MV-4-11 (cell line): ENCODE measurements around the gene NUDT4.
"Not testable (repeated sequence)": the region's sequence is repeated elsewhere in the genome, so short reads cannot be mapped to it uniquely, and the experiment has no call there.

ENCODE experiments used
- DNase-seq: peaks from one replicate; lab custom pipeline; 2025; lab: John Stamatoyannopoulos, UW

Gene NUDT4

GRCh38 chr12:93368766-93369165 is 9.0 kb upstream of the NUDT4 start:
- DNase-seq: no peak

GRCh38 chr12:93369505-93369904 is 8.2 kb upstream of the NUDT4 start:
- DNase-seq: no peak

GRCh38 chr12:93370947-93371346 is 6.8 kb upstream of the NUDT4 start:
- DNase-seq: no peak

- no peak for DNase-seq
These were observed 3.6 kb upstream of the NUDT4 start for GRCh38 chr12:93373961-93374656.

GRCh38 chr12:93375906-93376305 is 1.8 kb upstream of the NUDT4 start:
- no peak for DNase-seq

- peak; percentile 88 for DNase-seq
These were observed 1.1 kb upstream of the NUDT4 start for GRCh38 chr12:93376436-93377251.

GRCh38 chr12:93378196-93378997 is 672 bp downstream of the NUDT4 start:
- DNase-seq: peak; percentile 65

- DNase-seq: no peak
These were observed 1.2 kb downstream of the NUDT4 start for GRCh38 chr12:93378998-93379325.

GRCh38 chr12:93379326-93379980 is 1.7 kb downstream of the NUDT4 start:
- no peak for DNase-seq

- no peak for DNase-seq
These were observed 2.2 kb downstream of the NUDT4 start for GRCh38 chr12:93379981-93380361.

- DNase-seq: no peak
These were observed 2.9 kb downstream of the NUDT4 start for GRCh38 chr12:93380480-93381121.

- DNase-seq: no peak
These were observed 3.6 kb downstream of the NUDT4 start for GRCh38 chr12:93381161-93381975.

GRCh38 chr12:93381976-93382437 is 4.3 kb downstream of the NUDT4 start:
- not testable (repeated sequence) for DNase-seq

GRCh38 chr12:93387780-93388179 is 10.1 kb downstream of the NUDT4 start:
- DNase-seq: no peak

- no peak for DNase-seq
These were observed 12.3 kb downstream of the NUDT4 start for GRCh38 chr12:93390031-93390430.

GRCh38 chr12:93390549-93391297 is 13.0 kb downstream of the NUDT4 start:
- no peak for DNase-seq

- no peak for DNase-seq
These were observed 15.7 kb downstream of the NUDT4 start for GRCh38 chr12:93393425-93393824.

- DNase-seq: no peak
These were observed 19.7 kb downstream of the NUDT4 start for GRCh38 chr12:93397412-93397811.

GRCh38 chr12:93399183-93399863 is 21.6 kb downstream of the NUDT4 start:
- not testable (repeated sequence) for DNase-seq
